Measurements from ENCODE around the gene HEATR5B. TPM values are rescaled to one million over a fixed set of nuclear protein-coding genes. Genes with fewer than 3 reads are reported as not detected.

Gene HEATR5B
- total and polyA plus RNA-seq, 10 of the 15 experiments (the other 5 are each of a cell fraction or from before 2014, with no cell fraction given): 4.1 to 34.7 (median 17.7) TPM

DNA sequence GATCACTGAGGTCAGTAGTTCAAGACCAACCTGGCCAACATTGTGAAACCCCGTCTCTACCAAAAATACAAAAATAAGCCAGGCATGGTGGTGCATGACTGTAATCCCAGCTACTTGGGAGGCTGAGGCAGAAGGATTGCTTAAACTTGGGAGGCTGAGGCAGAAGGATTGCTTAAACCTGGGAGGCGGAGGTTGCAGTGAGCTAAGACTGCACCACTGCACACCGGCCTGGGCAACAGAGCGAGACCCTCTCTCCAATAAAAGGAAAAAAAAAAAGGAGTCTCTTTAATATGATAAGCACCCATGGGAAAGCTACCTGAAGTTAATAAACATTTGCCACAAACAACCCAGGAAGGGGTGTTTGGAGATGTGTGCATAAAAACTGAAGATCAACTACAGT is 120.4 kb downstream of the HEATR5B start:
- Histone ChIP-seq H3K9ac (ENCODE audit: control insufficient read depth, insufficient read depth, low read length) (no peak overlapping the region), H3K4me3 (0 out of 2 replicates have a peak overlapping the region, but pooled peaks have one; percentile 9), H3K4me2 (ENCODE audit: control insufficient read depth, insufficient read depth) (no peak overlapping the region; the same call in none of the 2 replicates), H4K20me1 (ENCODE audit: control insufficient read depth, insufficient read depth) (no peaks in the 10 kb centered on the region), H3K9me3 (replicated peaks; ENCODE audit: control insufficient read depth, insufficient read depth, low read length) (no peaks in the 10 kb centered on the region; the same call in 2 of the 3 replicates), H3K36me3 (ENCODE audit: control insufficient read depth in 2 of 2, insufficient read depth in 2 of 2, low read length in 1 of 2) (no peaks in the 10 kb centered on the region), H3K79me2 (ENCODE audit: control insufficient read depth, insufficient read depth, low read length) (peaks cover 49% of the 10 kb centered on the region), H3K27me3 (replicated peaks in 1 of 2; ENCODE audit: control insufficient read depth in 2 of 2, insufficient read depth in 2 of 2, low read length in 1 of 2) (no peaks in the 10 kb centered on the region), H2AFZ (ENCODE audit: control insufficient read depth, low read depth, low read length) (no peak overlapping the region), H3K4me1 (ENCODE audit: control insufficient read depth, insufficient read depth, low read length) (peaks cover 11% of the 10 kb centered on the region), H3K27ac (ENCODE audit: control insufficient read depth, insufficient read depth) (no peak overlapping the region)
- ChIA-PET SMC1A (ENCODE audit: uncharacterized antibody, unreplicated experiment) (no interaction called here), CTCF (interaction anchor here (0.6 to 1.0 kb wide), 3 partner anchors 12 to 182 kb away, joined by 3 read pairs; partner anchors contain the start of gene GPATCH11), RAD21 (ENCODE audit: unreplicated experiment) (no interaction called here), POLR2A (interaction anchor here (0.6 kb wide), 1 partner anchor 9 kb away, joined by 4 read pairs; no protein-coding TSS in a partner anchor)
- 94% methylated on average over 4 of the region's 4 CpGs for WGBS (ENCODE audit: insufficient coverage, insufficient replicate concordance, low lambda C conversion rate, missing lambda C conversion rate)
- DNase-seq (ENCODE audit: low read depth, low spot score) (no peak), FAIRE-seq (no peak), ATAC-seq (no peak)
- no TSS peak for BruUV-seq (replicated peaks)
- in situ Hi-C loops (cut with MboI) (no loop called here), intact Hi-C loops (cut with micrococcal nuclease; ENCODE audit: unreplicated experiment) (no loop called here)
- no peak for TF ChIP-seq EGR1 (IDR thresholded peaks at IDR 0.05; ENCODE audit: borderline replicate concordance in 1 of 2, low read depth in 2 of 2, low read length in 2 of 2)
- TF ChIP-seq, protein P1, sequence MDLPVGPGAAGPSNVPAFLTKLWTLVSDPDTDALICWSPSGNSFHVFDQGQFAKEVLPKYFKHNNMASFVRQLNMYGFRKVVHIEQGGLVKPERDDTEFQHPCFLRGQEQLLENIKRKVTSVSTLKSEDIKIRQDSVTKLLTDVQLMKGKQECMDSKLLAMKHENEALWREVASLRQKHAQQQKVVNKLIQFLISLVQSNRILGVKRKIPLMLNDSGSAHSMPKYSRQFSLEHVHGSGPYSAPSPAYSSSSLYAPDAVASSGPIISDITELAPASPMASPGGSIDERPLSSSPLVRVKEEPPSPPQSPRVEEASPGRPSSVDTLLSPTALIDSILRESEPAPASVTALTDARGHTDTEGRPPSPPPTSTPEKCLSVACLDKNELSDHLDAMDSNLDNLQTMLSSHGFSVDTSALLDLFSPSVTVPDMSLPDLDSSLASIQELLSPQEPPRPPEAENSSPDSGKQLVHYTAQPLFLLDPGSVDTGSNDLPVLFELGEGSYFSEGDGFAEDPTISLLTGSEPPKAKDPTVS (IDR thresholded peaks at IDR 0.05; ENCODE audit: low read depth, low read length): no peak
- TF ChIP-seq ZSCAN29 (IDR thresholded peaks at IDR 0.05): no peak

DNA sequence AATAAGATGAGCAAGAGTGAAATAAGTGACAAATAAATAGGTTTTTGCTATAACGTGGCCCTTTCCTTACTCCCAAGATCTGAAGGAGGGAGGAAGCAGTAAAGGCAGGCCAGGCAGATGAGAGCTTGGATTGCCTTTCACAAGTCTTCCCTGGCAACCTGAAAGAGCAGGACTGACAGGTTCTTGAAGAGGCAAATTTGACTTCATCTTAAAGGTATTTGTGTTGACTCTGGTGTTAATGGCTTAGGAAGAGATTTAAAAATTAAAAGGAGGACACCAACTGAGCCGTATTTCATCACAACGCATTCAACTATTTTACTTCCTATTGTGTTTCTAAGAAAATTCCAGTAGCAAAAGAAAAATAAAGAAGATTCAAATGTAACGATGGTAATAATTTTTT is 121.1 kb downstream of the HEATR5B start:
- no peaks in the 10 kb centered on the region for H4K20me1 ChIP-seq (ENCODE audit: control insufficient read depth, insufficient read depth)
- no peaks in the 10 kb centered on the region; the same call in 2 of the 3 replicates for H3K9me3 ChIP-seq (replicated peaks; ENCODE audit: control insufficient read depth, insufficient read depth, low read length)
- peaks cover 55% of the 10 kb centered on the region for H3K79me2 ChIP-seq (ENCODE audit: control insufficient read depth, insufficient read depth, low read length)
- FAIRE-seq (no peak), DNase-seq (ENCODE audit: low read depth, low spot score) (no peak), ATAC-seq (no peak)
- no peak overlapping the region for H3K9ac ChIP-seq (ENCODE audit: control insufficient read depth, insufficient read depth, low read length)
- H3K27me3 ChIP-seq (replicated peaks in 1 of 2; ENCODE audit: control insufficient read depth in 2 of 2, insufficient read depth in 2 of 2, low read length in 1 of 2): no peaks in the 10 kb centered on the region
- H3K27ac ChIP-seq (ENCODE audit: control insufficient read depth, insufficient read depth): no peak overlapping the region
- ChIA-PET RAD21 (ENCODE audit: unreplicated experiment) (no interaction called here), SMC1A (ENCODE audit: uncharacterized antibody, unreplicated experiment) (no interaction called here), POLR2A (no interaction called here), CTCF (interaction anchor here (2.1 kb wide), 1 partner anchor 41 kb away, joined by 4 read pairs; no protein-coding TSS in a partner anchor)
- peaks cover 11% of the 10 kb centered on the region for H3K4me1 ChIP-seq (ENCODE audit: control insufficient read depth, insufficient read depth, low read length)
- no peak overlapping the region for H3K4me3 ChIP-seq
- peak overlapping the region; percentile 44 for H3K4me2 ChIP-seq (ENCODE audit: control insufficient read depth, insufficient read depth)
- no TSS peak for BruUV-seq (replicated peaks)
- H3K36me3 ChIP-seq (ENCODE audit: control insufficient read depth in 2 of 2, insufficient read depth in 2 of 2, low read length in 1 of 2): no peaks in the 10 kb centered on the region
- in situ Hi-C loops (cut with MboI) (no loop called here), intact Hi-C loops (cut with micrococcal nuclease; ENCODE audit: unreplicated experiment) (no loop called here)
- no peak overlapping the region for H2AFZ ChIP-seq (ENCODE audit: control insufficient read depth, low read depth, low read length)
- WGBS (ENCODE audit: insufficient coverage, insufficient replicate concordance, low lambda C conversion rate, missing lambda C conversion rate): 98% methylated on average over 4 of the region's 4 CpGs
- TF ChIP-seq, protein P2, sequence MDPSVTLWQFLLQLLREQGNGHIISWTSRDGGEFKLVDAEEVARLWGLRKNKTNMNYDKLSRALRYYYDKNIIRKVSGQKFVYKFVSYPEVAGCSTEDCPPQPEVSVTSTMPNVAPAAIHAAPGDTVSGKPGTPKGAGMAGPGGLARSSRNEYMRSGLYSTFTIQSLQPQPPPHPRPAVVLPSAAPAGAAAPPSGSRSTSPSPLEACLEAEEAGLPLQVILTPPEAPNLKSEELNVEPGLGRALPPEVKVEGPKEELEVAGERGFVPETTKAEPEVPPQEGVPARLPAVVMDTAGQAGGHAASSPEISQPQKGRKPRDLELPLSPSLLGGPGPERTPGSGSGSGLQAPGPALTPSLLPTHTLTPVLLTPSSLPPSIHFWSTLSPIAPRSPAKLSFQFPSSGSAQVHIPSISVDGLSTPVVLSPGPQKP (IDR thresholded peaks at IDR 0.05; ENCODE audit: low read depth, low read length): no peak
- no peak for TF ChIP-seq TBL1XR1 (IDR thresholded peaks at IDR 0.05; ENCODE audit: low read depth, low read length)
- TF ChIP-seq ZZZ3 (IDR thresholded peaks at IDR 0.05; ENCODE audit: control insufficient read depth, insufficient read length, low read depth): no peak
- TF ChIP-seq NR2C1 (IDR thresholded peaks at IDR 0.05): no peak
- no peak for TF ChIP-seq ASH2L (IDR thresholded peaks at IDR 0.05; ENCODE audit: borderline replicate concordance, low read depth)
- TF ChIP-seq HCFC1 (IDR thresholded peaks at IDR 0.05; ENCODE audit: low read length): no peak
- no peak for TF ChIP-seq MTA3 (IDR thresholded peaks at IDR 0.05; ENCODE audit: borderline replicate concordance, low read length)
- TF ChIP-seq RAD51 (IDR thresholded peaks at IDR 0.05): no peak
- no peak for TF ChIP-seq IRF4 (IDR thresholded peaks at IDR 0.05; ENCODE audit: low read depth, low read length)
- TF ChIP-seq TCF3 (IDR thresholded peaks at IDR 0.05; ENCODE audit: borderline replicate concordance, insufficient read depth, low read depth, low read length): no peak
- TF ChIP-seq EP300 (IDR thresholded peaks at IDR 0.05; ENCODE audit: borderline replicate concordance in 1 of 2, control insufficient read depth in 1 of 2, low read depth in 2 of 2, low read length in 2 of 2): no peak
- no peak for TF ChIP-seq LARP7 (IDR thresholded peaks at IDR 0.05)
- no peak for TF ChIP-seq CHD1 (IDR thresholded peaks at IDR 0.05; ENCODE audit: low read depth, low read length)

All from GM12878 (cell line).